ENCODE results near the gene SSBP4. TPM values are rescaled to one million over a fixed set of nuclear protein-coding genes. Genes with fewer than 3 reads are reported as not detected.
"Not testable (repeated sequence)": the region's sequence is repeated elsewhere in the genome, so short reads cannot be mapped to it uniquely, and the experiment has no call there.

SSBP4 gene
- total RNA-seq, 1 experiment from 2014 or later = 164 TPM

GRCh38 chr19:18402455-18403248 lies 16.5 kb upstream of the SSBP4 start:
- intact Hi-C loops (cut with micrococcal nuclease); H3K36me3 ChIP-seq (ENCODE audit: control insufficient read depth in 1 of 2, insufficient read depth in 2 of 2, low read length in 2 of 2); ATAC-seq; H3K9me2 ChIP-seq (ENCODE audit: insufficient read depth); H3K4me3 ChIP-seq (replicated peaks in 1 of 2; ENCODE audit: low read depth in 1 of 2, low read length in 2 of 2); H3K27me3 ChIP-seq (ENCODE audit: insufficient read depth, low read length); H3K4me2 ChIP-seq (ENCODE audit: low read length); H3K9ac ChIP-seq (ENCODE audit: low read length); H3K9me3 ChIP-seq (ENCODE audit: control insufficient read depth in 1 of 2, insufficient read depth in 1 of 2, low read depth in 1 of 2, low read length in 2 of 2); RAD21 ChIA-PET (ENCODE audit: low non-redundant PET in 1 of 2, low total read pairs in 2 of 2, uncharacterized antibody in 2 of 2, unreplicated experiment in 2 of 2); BruUV-seq (replicated peaks); H3K27ac ChIP-seq (ENCODE audit: low read depth, low read length); H2AFZ ChIP-seq (ENCODE audit: low read depth, low read length, poor library complexity, severe bottlenecking); H4K20me1 ChIP-seq (ENCODE audit: insufficient read depth); H3K79me2 ChIP-seq (ENCODE audit: insufficient read depth, low read length); DNase-seq (ENCODE audit: low read depth, low spot score): not testable (repeated sequence)
- CTCF ChIA-PET = interaction anchor here (0.6 kb wide), 1 partner anchor 15 kb away, joined by 3 read pairs; no protein-coding TSS in a partner anchor
- POLR2A ChIA-PET = interaction anchor here (0.6 to 2.2 kb wide), 3 partner anchors 17 to 123 kb away, joined by 3 to 11 read pairs (median 4); partner anchors contain the start of gene GDF15
- H3K4me1 ChIP-seq (ENCODE audit: control insufficient read depth in 1 of 2, insufficient read depth in 2 of 2, low read length in 2 of 2) = peaks cover 9 to 17% of the 10 kb centered on the region in 2 experiments

- RAD21 ChIA-PET (ENCODE audit: low non-redundant PET in 1 of 2, low total read pairs in 2 of 2, uncharacterized antibody in 2 of 2, unreplicated experiment in 2 of 2) = not testable (repeated sequence)
Measured at GRCh38 chr19:18405754-18406153, 13.4 kb upstream of the SSBP4 start.

More at GRCh38 chr19:18405754-18406153, 13.4 kb upstream of the SSBP4 start:
- H3K27me3 ChIP-seq (ENCODE audit: insufficient read depth, low read length); H3K9me3 ChIP-seq (ENCODE audit: control insufficient read depth in 1 of 2, insufficient read depth in 1 of 2, low read depth in 1 of 2, low read length in 2 of 2); H3K27ac ChIP-seq (ENCODE audit: low read depth, low read length); intact Hi-C loops (cut with micrococcal nuclease); ATAC-seq; H3K4me3 ChIP-seq (replicated peaks in 1 of 2; ENCODE audit: low read depth in 1 of 2, low read length in 2 of 2); H2AFZ ChIP-seq (ENCODE audit: low read depth, low read length, poor library complexity, severe bottlenecking); H3K9ac ChIP-seq (ENCODE audit: low read length); H4K20me1 ChIP-seq (ENCODE audit: insufficient read depth); DNase-seq (ENCODE audit: low read depth, low spot score); BruUV-seq (replicated peaks); H3K36me3 ChIP-seq (ENCODE audit: control insufficient read depth in 1 of 2, insufficient read depth in 2 of 2, low read length in 2 of 2); H3K9me2 ChIP-seq (ENCODE audit: insufficient read depth); CTCF ChIA-PET; H3K79me2 ChIP-seq (ENCODE audit: insufficient read depth, low read length); H3K4me2 ChIP-seq (ENCODE audit: low read length): not testable (repeated sequence)
- POLR2A ChIA-PET = interaction anchor here (0.7 kb wide), 1 partner anchor 83 kb away, joined by 3 read pairs; the partner anchor contains the start of gene LSM4
- peaks cover 14 to 33% of the 10 kb centered on the region in 2 experiments for H3K4me1 ChIP-seq (ENCODE audit: control insufficient read depth in 1 of 2, insufficient read depth in 2 of 2, low read length in 2 of 2)

All from HCT116 (cell line).